SH-SY5Y (cell line): ENCODE measurements around the gene CYB5B.

ENCODE experiments used
- GATA2 ChIP-seq: IDR thresholded peaks from 2 replicates; pipeline ENCODE4 v1.6.1; 2011; ENCODE audit warnings: mild to moderate bottlenecking, low read depth, low read length
- GATA3 ChIP-seq: IDR thresholded peaks from 2 replicates; pipeline ENCODE4 v1.6.1; 2011; ENCODE audit warnings: low read depth, mild to moderate bottlenecking, low read length, moderate library complexity

DNA sequence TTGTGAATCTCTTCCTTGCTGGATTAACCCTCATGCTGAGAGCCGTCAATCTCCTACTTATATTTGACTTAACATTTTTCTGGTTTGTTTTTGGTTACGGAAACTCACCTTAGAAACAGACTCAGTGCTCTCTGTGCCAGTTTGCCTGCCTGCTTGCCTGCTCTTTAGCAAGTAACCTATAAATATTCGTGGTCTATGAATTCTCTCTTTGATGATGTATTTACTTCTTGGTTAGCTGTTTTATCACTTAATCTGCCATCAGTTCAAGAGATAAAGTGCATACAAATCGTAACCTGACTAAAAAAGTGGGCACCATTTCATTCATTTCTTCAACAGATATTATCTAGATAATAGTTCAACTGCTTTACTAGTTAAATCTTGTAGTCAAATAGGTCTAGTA, 26.7 kb downstream of the CYB5B start:
- no peak for TF ChIP-seq GATA3
- TF ChIP-seq GATA2 = no peak
